Thyroid gland (tissue), 4 donors: ENCODE results near the gene TEX35.

Experiments used
- POLR2A ChIP-seq, 2 donors: fragments of 450-650 bp; IDR thresholded peaks; one replicate each; pipeline ENCODE4 v1.6.1; 2017; ENCODE audit warnings: antibody characterized with exemption in 2 of 2, mild to moderate bottlenecking in 2 of 2, moderate library complexity in 1 of 2
- TF ChIP-seq, protein P1 (sequence below), 6 experiments: fragments of 200-600 bp in 3 of 6; fragments of 450-650 bp in 3 of 6; sonication (generic) in 3 of 6; IDR thresholded peaks; one replicate each; pipeline ENCODE4 v1.5.1; 2016 to 2019; ENCODE audit warnings: antibody characterized with exemption in 6 of 6, mild to moderate bottlenecking in 2 of 6, inconsistent platforms in 1 of 6, moderate library complexity in 1 of 6

DNA sequence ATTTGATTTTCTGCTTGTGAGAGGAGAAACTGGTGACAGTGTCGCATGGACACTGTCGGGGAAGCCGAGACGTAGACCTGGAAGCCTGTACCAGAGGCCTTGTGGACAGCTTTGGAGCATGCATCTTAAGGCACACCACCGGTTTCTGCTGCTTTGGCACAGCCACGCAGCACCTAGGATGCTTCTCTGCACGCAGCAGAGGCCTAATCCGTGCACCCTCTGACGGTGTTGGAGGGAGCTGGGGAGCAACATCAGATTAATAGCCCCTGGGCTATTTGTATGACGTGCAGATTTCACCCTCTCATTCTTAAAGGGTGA is 30.3 kb downstream of the TEX35 start:
- TF ChIP-seq, protein P1, sequence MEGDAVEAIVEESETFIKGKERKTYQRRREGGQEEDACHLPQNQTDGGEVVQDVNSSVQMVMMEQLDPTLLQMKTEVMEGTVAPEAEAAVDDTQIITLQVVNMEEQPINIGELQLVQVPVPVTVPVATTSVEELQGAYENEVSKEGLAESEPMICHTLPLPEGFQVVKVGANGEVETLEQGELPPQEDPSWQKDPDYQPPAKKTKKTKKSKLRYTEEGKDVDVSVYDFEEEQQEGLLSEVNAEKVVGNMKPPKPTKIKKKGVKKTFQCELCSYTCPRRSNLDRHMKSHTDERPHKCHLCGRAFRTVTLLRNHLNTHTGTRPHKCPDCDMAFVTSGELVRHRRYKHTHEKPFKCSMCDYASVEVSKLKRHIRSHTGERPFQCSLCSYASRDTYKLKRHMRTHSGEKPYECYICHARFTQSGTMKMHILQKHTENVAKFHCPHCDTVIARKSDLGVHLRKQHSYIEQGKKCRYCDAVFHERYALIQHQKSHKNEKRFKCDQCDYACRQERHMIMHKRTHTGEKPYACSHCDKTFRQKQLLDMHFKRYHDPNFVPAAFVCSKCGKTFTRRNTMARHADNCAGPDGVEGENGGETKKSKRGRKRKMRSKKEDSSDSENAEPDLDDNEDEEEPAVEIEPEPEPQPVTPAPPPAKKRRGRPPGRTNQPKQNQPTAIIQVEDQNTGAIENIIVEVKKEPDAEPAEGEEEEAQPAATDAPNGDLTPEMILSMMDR (IDR thresholded peaks at IDR 0.05) = no peak
- TF ChIP-seq POLR2A (IDR thresholded peaks at IDR 0.05) = no peak
